ENCODE results near the gene ANXA11.

Gene ANXA11

DNA sequence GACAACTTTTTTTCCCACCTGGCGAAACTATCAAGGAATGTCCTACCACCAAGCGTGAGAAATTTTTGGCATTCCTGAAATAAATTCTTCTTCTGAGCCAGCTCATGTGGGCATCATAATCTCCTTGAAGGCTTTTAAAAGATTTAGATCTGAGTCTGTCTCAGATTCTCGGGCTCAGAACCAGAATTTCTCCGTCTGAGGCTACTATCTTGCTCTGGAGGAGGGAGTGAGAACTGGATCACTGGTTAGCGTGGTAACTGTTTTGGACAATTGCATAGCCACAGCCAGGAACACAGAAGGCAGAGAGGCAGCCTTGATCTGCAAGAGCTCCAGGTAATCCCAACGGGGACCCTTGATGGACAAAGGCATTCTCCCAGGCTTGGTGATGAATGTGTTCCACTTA, 73.8 kb downstream of the ANXA11 start:
- TF ChIP-seq, protein P1, sequence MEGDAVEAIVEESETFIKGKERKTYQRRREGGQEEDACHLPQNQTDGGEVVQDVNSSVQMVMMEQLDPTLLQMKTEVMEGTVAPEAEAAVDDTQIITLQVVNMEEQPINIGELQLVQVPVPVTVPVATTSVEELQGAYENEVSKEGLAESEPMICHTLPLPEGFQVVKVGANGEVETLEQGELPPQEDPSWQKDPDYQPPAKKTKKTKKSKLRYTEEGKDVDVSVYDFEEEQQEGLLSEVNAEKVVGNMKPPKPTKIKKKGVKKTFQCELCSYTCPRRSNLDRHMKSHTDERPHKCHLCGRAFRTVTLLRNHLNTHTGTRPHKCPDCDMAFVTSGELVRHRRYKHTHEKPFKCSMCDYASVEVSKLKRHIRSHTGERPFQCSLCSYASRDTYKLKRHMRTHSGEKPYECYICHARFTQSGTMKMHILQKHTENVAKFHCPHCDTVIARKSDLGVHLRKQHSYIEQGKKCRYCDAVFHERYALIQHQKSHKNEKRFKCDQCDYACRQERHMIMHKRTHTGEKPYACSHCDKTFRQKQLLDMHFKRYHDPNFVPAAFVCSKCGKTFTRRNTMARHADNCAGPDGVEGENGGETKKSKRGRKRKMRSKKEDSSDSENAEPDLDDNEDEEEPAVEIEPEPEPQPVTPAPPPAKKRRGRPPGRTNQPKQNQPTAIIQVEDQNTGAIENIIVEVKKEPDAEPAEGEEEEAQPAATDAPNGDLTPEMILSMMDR (IDR thresholded peaks at IDR 0.05): no peak

DNA sequence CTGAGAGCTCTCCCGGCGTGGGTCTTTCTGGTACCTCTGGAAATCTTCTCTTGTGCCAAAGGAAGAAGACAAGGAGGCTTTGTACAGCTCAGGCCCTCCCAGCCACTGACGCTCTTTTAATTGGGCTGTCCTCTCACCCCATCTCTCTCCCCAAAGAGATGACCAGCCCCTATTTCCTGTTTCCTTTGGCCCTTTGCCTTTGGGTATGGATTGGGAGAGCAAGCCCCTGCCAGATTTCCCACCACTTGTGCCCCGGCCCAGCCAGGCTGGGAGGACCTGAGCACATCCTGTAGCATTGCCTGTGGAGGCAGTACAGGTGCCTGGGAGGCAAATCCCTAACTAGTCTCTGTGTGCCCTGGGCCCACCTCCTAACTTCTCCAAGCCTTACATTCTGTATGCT, 78.5 kb downstream of the ANXA11 start:
- TF ChIP-seq, protein P1 (IDR thresholded peaks at IDR 0.05): no peak

DNA sequence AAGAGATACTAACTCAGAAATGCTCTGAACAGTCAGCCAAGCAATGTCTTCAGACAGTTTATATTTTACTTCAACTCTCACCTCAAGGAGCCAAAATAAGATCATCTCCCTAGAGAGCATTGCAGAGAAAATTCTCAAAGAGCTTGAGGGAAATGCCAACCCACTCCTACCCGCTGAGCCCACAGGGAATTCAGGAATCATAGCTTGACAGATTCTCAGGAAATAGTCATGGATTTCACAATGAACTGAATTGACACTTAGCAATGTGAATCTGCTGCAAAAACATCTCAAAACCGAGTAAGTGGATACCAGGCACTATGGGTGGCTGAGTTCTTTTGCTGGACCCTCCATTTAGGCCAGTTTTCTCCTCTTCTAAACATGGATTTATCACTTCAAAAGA, 82.6 kb downstream of the ANXA11 start:
- TF ChIP-seq, protein P1 (IDR thresholded peaks at IDR 0.05): no peak

DNA sequence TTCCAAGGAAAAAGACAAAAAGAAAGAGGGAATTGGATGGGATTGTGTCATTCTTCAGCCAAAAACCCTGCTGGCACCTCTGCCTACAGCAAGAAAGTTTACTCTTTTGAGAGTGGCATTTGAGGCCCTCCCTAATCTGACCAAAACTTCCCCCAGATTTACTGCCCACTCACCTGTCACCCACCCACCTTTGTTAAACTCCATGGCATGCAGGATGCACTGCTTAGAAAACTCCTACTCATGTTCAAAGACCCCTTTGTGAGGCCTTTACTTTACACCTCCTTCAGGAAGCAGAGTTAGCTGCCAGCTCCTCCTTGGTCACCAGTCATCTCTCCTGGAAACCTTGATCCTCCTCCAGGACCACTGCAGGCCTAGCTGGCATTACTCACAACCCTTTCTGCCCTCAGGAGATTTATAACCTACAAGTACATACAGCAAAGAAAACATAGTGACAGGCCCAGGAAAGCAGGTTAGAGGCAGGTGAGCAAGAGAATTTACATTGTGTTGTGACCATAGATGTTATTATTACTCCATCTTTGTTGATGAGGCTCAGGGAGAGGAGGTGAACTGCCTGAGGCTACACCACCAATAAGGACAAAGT, 83.1 kb downstream of the ANXA11 start:
- TF ChIP-seq, protein P1 (IDR thresholded peaks at IDR 0.05): no peak

DNA sequence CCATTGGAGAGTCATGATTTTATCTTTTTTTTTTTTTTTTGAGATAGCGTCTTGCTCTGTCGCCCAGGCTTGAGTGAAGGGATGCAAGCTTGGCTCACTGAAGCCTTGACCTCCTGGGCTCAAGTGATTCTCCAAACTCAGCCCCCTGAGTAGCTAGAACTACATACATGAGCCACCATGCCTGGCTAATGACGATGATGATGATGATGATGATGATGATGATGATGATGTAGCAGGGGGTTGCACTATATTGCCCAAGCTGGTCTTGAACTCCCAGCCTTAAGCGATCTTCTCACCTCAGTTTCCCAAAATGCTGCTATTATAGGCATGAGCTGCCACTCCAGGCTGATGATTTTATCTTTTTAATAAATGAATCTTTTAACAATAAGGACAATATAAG, 86.7 kb downstream of the ANXA11 start:
- TF ChIP-seq, protein P1 (IDR thresholded peaks at IDR 0.05): no peak

DNA sequence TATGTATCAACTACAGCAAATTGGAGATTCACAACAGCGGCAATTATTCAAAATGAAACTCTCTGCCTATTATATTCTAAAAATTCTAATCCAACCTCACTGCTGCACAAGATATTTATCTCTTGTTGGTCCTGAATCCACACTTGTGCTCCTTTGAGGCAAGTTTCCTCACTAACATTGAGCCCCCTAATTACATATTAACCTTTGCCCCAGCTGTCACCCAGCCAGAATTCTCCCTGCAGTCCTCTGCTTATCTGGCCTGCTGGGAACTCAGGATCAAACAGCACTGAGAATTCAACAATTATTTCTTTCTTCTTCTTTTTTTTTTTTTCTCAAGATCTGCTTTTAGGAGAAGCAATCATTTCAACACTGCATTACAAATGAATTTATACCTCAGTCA, 94.4 kb downstream of the ANXA11 start:
- TF ChIP-seq, protein P1 (IDR thresholded peaks at IDR 0.05): no peak

DNA sequence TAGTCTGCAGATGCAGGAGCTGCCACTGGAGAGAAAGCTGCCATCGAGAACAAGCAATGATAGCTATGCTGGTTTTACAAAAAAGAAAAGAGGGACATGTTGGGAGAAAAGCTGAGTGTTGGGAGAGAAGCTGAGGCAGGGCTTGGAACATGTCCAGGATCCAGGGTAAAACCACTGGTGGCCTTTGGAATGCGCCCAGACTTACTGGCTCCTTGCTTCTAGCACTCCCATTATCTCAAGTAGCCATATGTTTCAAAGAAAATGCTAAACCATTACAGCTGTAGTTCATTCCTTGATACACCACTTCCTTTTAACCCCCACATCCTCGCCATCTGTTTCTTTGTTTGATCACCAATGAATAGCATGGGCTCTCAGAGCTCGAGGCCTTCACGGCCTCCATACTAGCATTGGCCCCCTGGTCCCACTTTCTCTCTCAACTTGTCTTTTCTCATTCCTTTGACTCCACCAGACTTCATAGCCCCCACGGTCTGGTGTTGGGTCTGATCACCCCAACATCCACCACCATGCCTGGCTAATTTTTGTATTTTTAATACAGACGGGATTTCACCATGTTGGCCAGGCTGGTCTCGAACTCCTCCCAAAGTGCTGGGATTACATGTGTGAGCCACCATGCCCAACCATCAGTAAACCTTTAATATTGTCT, 96.6 kb downstream of the ANXA11 start:
- TF ChIP-seq, protein P1 (IDR thresholded peaks at IDR 0.05): no peak
